Right ventricle myocardium superior (tissue), 1 donor: ENCODE data around the gene KLC1. TPM values are rescaled to one million over a fixed set of nuclear protein-coding genes. Genes with fewer than 3 reads are reported as not detected.
A peak's percentile ranks its signal among the peaks of the same experiment; 100 is the strongest.
"Not testable (repeated sequence)": the region's sequence is repeated elsewhere in the genome, so short reads cannot be mapped to it uniquely, and the experiment has no call there.

Experiments
- ATAC-seq: fragments of 200-7000 bp; cut with Tn5 transposase; one replicate; pipeline ENCODE4 v1.9.1; 2020; ENCODE audit warnings: mild to moderate bottlenecking; ENCODE audit not compliant: poor library complexity
- DNase-seq: peaks from one replicate; pipeline ENCODE4 v3.0.0-alpha.2; 2020
- intact Hi-C: fragments of 100-400 bp; cut with DNase I; formaldehyde crosslinking; loops from one replicate; pipeline ENCODE4 v1.11.2; 2022
- total RNA-seq: library from RNA; stranded (reverse); fragmentation: NEBNext Ultra II Directional; extraction: Animal tissue kit (Norgen Biotek cat#: 25700); gene quantifications from one replicate; pipeline ENCODE4 v1.2.1, GENCODE V29; 2021
- donor health status: DM: no; HTN: yes; CAD: no; lungs with severe emphysema.

KLC1 gene
- total RNA-seq, 1 donor from 2014 or later: 152 TPM

DNA sequence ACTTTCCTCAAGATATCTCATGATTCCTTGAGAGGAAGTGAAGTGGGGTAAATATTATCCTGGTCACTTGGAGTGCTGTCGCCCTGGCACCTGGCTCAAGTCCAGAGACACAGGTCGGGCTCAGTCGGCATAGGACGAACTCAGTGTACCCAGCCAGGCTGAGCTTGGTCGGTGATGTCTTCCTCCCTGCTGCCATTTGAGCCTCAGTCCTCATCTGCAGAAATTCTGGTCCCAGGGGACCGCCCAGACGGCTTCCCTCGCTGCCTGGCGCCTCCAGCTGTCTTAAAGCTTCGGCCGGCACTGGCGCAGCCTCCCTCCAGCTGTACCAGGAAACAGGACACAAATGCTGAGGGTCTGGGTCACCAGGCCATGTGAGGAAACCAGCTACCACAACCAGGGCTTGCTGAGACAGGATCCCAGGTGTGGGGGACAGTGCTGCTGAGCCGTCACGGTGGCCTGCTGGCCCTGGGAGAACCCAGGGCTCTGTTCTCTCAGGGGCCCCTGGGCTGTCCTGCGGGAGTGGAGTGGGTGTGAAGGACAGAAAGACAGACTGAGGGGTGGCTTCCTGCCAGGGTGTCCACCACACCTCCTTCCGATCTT is 5.0 kb upstream of the KLC1 start:
- intact Hi-C loops: no loop called here

DNA sequence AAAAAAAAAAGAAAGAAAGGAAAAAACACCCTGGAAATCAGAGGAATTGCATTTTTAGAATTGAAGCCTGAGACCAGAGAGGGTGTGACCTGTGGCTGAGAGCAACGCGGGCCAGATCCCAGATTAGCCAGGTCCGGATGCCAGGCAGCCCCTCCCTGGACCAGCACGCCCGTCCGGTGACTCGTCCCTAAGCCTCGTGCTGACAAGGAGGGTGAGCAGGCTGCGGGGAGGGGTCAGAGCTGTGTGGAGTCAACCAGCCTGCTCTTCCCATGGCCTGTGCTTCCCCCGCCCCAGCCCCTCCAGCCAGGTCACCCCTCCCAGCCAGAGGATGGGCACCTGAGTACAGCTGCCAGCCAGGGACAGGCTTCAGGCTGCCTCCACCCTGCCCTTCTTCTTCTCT is 4.2 kb upstream of the KLC1 start:
- no peak for ATAC-seq
- DNase-seq: peak; percentile 81
- intact Hi-C loops: no loop called here

More for the DNA sequence above, 5.0 kb upstream of the KLC1 start:
- ATAC-seq (peak; percentile 1), DNase-seq (peak; percentile 72)

DNA sequence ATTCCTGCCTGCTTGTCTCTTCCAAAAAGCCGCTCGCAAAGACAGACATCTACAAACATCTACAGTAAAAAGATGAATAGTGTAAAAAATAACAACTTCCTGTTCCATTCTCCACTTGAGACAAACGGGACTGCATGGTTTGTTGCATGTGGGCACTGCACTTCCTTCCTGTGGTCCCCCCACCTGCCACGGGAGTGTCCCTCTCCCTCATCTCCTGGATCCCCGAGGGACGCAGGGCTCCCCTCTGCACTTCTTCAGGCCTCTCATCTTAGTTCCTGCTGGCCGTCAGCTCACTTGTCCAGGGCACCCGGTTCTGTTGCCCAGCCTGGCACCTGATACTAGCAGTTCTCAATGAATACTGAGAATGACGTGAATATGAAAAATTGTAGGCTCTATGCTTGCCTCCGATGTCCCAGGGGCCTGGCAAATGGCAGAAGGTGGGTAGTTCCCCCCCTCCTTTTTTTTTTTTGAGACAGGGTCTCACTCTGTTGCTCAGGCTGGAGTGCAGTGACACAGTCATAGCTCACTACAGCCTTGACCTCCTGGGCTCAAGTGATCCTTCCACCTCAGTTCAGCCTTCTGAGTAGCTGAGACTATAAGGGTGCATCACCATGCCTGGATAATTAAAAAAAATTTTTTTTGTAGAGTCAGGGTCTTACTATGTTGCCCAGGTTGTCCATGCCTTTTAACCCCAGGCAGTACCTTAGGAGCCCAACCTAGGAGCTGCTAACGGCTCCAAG is 3.5 kb upstream of the KLC1 start:
- intact Hi-C loops: no loop called here
- no peak for ATAC-seq
- DNase-seq: no peak

DNA sequence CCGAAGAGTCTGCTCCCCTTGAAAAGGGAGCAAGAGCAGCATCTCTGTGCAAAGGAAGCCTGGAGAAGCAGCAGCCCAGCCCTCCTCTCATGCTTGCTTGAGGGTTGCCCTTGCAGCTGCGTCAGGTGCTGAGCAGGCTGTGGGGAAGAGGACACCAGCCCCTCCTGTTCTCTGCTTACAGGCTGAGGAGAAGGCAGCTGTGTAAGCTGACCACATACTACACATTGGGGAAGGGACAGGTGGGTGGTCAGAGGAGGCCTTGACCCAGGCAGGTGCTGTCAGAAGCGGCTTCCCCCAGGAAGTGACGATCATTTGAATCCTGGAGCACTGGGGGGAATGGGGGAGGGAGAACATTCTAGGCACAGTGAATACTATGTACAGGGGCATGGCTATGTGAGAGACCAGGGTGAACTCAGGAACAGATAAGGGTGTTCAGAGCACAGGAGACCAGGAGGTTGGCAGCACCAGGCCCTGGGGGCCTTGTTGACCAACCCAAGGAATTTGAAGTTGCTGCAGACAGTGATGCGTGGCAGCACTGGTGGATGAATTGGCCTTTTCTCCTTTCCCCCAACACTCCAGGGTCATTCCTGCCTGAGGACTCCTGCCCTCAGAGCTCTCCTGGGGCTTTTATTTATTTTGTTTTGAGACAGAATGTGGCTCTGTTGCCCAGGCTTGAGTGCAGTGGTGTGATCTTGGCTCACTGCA is 2.7 kb upstream of the KLC1 start:
- intact Hi-C loops: no loop called here
- DNase-seq (no peak), ATAC-seq (no peak)

DNA sequence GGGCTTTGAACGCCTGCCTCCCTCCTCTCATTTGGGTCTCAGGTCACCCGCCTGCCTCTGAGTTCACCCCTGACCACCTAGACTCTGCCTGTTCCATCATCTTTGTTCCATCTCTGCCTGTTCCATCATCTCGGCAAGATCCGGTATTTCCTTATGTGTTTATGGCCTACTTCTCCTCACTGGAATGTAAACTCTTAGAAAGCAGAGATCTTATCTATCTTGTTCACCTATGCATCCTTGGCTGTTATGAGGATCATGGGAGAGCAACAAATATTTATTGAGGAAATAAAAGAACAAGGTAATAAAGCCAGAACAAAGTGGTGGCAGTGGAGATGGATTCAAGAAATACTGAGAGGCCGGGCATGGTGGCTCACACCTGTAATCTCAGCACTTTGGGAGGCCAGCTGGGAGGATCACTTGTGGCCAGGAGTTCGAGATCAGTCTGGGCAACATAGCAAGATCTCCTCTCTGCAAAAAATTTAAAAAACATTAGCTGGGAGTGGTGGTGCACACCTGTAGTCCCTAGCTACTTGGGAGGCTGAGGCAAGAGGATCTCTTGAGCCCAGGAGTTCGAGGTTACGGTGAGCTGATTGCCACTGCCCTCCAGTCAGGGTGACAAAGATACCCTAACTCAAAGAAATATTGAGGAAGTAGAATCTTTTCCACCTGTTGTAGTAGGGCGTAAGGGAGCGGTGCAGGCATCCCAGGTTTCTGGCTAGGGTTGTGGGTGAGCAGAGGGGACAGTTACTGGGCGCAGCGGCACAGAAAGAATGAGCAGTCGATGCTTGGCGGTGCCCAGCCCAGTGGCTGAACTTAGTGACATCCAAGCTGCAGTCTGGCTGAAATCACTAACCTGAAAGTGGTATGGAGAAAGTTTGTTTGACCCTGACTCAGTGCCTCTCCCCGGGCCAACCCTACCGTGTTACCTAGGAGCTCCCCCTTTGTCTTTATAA is 1.7 kb upstream of the KLC1 start:
- intact Hi-C loops: no loop called here
- ATAC-seq: no peak
- DNase-seq: no peak

DNA sequence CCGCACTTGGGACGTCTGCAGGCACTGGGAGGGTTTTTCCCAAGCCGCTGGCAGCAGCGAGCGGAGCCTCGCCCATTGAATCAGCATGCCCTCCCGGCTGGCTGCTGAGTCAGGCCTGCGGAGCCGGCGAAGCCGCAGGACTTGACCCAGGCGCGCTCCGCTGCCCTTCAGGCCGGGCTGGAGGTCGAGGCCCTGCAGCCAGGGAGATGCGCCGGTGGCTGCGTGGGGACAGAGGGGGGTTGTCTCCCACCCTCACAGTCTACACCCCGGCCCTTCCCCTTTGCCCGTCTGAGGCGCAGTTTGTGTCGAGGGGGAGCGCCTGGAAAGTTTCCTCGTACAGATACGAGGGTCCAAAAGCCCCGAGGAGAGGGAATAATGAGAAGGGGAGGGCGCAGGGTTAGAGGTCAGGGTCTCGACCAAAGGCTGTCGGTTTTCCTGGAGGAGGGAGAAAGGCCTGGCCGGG is 759 bp upstream of the KLC1 start:
- ATAC-seq: peak; percentile 75
- intact Hi-C loops: no loop called here
- peak; percentile 87 for DNase-seq

DNA sequence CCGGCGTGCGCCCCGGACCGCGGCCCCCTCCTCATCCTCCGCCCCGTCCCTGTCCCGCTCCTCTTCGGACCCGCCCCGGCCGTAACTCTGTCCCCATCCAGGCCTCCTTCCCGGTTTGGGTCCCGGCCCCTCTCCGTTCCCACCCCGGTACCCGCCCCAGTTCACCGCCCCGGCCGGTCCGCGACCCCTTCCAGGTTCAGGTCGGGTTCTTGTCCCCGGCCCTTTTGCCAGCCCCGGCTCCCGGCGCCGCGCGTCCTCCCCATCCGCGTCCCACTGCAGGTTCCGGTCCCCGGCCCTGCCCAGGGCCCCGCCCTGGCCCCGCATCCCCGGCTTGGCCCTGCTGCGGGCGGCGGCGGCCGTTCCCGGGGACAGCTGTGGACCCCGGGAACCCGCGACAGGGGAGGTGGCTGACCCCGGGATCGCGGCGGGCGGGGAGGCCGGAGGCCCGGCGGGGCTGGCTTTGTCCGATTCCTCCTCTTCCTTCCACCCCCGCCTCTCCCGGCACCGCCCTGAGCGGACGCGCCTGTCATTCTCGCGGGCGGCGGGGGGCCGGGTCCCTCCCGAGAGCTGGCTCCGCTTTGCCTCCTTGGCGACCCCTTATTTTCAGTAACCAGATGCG is 601 bp downstream of the KLC1 start:
- DNase-seq (peak; percentile 74), ATAC-seq (peak; percentile 51)
- intact Hi-C loops: no loop called here

DNA sequence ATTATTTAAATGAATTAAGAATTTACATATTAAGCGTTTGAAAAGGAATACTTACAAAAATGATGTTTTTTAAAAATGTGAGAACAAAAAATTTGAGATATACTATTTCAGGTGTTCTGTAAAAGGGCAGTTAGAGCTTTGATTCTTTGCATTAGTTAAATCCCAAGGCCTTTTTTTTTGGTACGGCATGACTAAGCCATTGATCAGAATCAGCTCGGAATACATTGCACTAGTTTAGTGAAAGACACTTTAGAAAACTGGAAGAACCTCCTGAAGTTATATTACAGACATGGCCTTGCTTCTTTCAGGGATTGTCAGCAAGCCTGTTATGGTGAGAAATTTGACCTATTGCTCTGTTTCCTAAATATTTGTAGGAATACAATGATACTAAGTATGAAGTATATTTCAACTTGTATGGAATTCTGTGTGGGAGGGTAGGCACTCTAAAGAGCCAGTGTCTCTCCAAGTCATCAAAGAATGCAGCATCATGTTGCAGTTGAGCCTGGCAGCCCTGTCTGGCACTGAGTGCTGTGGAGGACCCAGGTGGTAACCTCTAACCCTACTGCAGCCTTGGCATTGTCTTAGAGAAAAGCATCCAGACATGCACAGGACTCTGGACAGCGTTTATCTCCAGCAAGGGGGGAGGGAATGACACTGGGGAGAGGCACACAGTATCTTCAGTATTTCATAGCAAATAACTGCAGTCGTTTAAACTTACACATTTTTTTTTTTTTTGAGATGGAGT is 1.5 kb downstream of the KLC1 start:
- no peak for DNase-seq
- intact Hi-C loops: no loop called here
- ATAC-seq: no peak

DNA sequence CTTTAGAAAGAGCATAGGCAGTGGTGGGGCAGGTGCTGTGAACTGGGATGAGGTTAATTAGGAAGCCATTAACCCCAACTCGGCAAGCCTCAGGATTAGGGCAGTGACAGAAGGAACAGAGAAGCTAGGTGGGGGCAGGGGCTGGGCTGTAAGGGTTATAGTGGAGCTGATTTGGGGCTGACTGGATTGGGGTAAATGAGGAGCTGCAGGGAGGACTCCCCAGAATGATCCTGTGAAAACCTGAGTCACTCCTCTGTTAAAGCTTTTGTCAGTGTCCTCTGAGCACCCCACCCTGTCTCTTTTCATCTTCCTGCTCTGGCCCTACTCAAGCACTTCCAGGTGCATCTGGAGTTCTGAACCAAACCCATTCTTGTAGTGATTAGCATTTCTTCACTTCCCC is 4.4 kb downstream of the KLC1 start:
- DNase-seq (no peak), ATAC-seq (no peak)
- intact Hi-C loops: no loop called here

DNA sequence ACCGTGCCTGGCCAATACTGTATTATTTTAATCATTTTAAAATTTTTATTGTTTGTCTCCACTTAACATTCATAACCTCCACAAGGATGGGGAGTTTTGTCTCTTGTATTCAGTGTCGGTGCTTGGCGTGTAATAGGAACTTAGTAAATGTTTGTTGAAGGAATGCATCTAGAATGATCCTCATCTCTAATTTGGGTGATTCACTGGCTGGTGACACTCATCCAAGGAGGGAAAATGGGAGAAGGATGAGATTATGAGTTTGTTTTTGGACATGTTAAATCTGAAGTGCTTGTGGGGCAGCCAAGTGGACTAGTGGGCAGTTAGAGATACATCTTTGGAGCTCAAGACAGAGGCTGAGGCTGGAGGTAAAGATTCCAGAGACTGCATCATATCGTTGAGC is 5.1 kb downstream of the KLC1 start:
- DNase-seq (no peak), ATAC-seq (no peak)
- intact Hi-C loops: no loop called here

DNA sequence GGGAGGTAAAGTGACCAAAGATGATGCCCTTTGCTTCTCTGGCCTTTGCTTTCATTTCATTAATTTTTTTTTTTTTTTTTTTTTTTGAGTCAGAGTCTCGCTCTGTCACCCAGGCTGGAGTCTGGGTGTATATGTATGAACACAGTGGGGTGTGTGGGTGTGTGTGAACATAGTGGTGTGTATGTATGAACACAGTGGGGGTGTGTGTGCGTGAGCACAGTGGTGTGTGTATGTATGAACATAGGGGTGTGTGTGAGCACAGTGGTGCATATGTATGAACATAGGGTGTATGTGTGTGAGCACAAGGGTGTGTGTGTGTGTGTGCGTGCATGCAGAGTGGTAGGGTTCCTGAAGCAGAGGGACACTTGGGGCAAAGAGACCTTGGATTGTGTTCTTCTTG is 9.6 kb downstream of the KLC1 start:
- DNase-seq (no peak), ATAC-seq (peak; percentile 9)
- intact Hi-C loops: no loop called here

DNA sequence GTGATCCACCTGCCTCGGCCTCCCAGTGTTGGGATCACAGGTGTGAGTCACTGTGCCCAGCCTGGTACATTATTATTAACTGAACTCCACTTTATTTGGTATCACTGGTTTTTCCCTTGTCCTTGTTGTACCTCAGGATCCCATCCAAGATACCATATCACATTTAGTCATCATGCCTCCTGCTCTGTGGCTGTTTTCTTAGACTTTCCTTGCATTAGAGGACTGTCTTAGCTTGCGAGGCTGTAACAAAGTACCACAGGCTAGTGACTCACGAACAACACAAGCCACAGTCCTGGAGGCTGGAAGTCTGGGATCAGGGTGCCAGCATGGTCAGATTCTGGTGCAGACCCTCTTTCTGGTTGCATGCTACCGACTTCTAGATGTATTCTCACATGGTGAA is 12.2 kb downstream of the KLC1 start:
- DNase-seq: no peak
- intact Hi-C loops: no loop called here
- ATAC-seq: no peak

DNA sequence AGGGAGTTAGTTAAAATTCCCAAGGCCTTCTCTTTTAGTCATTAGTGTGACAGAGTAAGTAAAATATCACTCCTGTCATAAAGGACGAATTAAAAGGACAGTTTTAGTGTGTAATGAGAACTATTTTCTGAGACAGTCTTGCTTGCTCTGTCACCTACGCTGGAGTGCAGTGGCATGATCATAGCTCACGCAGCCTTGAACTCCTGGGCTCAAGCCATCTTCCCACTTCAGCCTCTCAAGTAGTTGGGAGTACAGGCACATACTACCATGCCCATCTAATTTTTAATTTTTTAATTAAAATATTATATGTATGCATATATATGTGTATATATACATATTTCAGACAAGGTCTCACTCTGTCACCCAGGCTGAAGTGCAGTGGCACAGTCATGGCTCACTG is 17.2 kb downstream of the KLC1 start:
- intact Hi-C loops: no loop called here
- peak; percentile 50 for ATAC-seq
- no peak for DNase-seq

DNA sequence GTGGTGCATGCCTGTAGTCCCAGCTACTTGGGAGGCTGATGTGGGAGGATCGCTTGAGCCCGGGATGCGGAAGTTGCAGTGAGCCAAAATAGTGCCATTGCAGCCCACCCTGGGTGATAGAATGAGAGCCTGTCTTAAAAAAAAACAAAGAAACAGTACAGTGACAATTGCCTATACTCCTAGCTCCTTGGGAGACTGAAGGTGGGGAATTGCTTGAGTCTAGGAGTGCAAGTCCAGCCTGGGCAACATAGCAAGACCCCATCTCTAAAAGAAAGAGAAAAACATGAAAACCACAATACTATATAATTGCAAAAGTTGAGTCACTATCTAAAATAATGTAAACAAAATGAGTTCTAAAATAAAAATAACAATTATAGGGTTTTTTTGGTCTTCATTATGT is 20.0 kb downstream of the KLC1 start:
- intact Hi-C loops: no loop called here
- ATAC-seq (no peak), DNase-seq (no peak)

DNA sequence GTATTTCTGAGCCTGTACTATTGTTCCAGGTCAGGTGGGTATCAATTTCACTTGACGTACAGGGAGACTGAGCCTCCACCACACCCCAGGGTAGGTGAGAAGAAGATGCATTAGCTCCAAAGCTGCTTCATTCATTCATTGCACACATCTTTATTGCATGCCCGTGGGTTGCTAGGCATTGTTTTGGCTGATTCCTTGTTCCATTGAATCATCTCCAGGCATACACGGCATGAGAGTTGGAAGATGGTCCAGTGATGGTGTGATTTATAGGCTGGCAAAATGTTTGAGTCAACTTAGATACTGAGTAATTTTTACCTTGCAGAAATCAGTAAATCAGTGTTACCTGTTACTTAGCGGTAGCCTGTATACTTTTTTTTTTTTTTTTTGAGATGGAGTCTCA is 21.2 kb downstream of the KLC1 start:
- ATAC-seq (no peak), DNase-seq (no peak)
- intact Hi-C loops: no loop called here

DNA sequence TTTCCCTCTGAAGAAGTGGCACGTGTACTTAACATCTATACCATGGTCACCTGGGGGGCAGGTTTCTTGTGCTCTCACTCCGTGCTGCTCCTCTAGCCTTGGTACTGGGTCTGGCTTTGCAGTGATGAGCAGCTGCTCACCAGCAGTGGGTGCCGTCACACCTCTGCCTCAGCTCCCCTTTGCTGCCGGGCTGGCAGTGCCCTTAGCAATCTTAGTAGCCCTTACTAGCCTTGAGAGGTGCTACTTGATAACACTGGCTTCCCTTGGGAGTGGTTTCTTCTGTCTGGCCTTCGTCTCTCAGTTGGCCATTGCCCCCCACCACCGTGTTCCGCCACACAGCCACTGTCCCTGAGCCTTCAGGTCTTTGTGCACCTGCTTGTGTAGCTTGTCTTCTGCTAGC is 22.6 kb downstream of the KLC1 start:
- no peak for ATAC-seq
- intact Hi-C loops: no loop called here
- DNase-seq: no peak

DNA sequence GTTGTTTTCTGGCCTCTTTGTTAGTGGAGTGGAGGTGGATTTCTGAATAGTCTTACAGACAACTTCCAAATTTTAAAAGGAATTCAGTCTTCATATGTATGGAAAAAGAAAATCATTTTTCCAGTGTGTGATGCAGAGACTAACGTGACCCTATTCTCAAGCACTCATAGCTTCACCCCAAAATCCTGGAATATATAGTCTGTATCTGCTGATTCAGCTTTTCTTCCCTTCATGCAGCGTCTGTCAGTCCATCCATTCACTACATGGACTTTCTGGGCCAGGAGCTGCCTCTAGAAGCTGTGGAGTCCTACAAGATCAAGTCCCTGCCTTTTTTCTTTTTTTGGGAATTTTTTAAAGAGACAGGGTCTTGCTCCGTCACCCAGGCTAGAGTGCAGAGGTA is 23.8 kb downstream of the KLC1 start:
- peak; percentile 5 for ATAC-seq
- no peak for DNase-seq
- intact Hi-C loops: no loop called here

DNA sequence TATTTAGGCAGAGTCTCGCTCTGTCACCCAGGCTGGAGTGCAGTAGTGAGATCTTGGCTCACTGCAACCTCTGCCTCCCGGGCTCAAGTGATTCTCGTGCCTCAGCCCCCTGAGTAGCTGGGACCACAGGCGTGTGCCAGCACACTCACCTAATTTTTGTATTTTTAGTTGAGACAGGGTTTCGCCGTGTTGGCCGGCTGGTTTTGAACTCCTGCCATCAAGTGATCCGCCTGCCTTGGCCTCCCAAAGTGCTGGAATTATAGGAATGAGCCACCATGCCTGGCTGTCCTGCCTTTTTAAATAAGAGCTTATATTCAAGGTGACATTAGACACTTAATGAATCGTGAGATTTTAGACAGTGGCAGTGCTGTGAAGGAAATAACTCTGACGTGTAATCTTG is 24.3 kb downstream of the KLC1 start:
- intact Hi-C loops, DNase-seq: not testable (repeated sequence)
- ATAC-seq: peak; percentile 40
